ENCODE measurements around the gene NDNF.

GRCh38 chr4:121071640-121072223, 603 bp downstream of the NDNF start:
- no peak for TF ChIP-seq POLR2A (IDR thresholded peaks at IDR 0.05)
- TF ChIP-seq CTCF (IDR thresholded peaks at IDR 0.05): no peak
